GM12892 (cell line): ENCODE data around the gene CSF1R.

ENCODE experiments used
- POLR2A ChIP-seq: IDR thresholded peaks from 2 replicates; pipeline ENCODE4 v1.6.1; 2011; ENCODE audit warnings: low read depth, low read length, control low read depth
- POLR2AphosphoS5 ChIP-seq: IDR thresholded peaks from 2 replicates; pipeline ENCODE4 v1.6.1; 2011; ENCODE audit warnings: low read depth, low read length, control low read depth
- TAF1 ChIP-seq: IDR thresholded peaks from 2 replicates; pipeline ENCODE4 v1.6.1; 2011; ENCODE audit warnings: low read depth, mild to moderate bottlenecking, control low read depth, low read length, borderline replicate concordance

DNA sequence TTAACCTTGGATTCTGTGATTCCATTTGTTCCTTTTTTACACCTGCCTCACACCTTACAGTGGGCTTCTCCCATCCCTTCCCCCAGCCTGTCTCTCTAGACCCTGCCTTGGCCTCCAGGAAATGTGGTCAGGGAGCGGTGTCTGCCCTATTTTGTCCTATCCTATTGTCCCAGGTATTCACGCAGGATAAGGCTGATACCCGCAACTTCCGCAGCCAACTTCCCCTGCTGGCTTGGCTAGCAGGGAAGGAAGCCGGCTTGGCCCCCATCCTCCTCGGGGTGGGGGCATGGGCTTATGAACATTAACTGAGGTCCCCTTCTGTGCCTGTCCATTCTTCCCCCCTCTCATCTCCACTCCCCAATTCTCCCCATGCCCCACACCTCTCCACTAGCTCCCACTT, 3.5 kb downstream of the CSF1R start:
- TF ChIP-seq POLR2A (no peak), POLR2AphosphoS5 (no peak), TAF1 (no peak)
